ENCODE data around the gene PRRC2C.

The PRRC2C gene

DNA sequence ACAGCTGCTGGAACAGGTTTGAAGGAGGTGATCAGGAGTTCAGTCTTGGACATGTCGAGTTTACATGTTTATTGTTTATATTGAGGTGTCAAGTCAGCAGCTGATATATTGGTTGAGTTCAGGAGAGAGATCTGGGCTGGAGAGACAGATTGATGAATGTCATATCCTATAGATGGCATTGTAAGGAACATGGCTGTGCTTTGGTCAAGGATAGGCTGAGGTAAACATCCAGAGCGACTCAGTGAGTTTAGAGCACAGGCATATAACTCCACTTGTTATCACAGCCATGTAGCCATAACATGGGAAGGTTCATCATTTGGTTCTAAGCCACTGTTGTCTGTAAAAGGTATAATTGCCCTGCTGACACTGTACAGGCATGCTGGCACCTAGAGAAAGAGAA, 131.3 kb downstream of the PRRC2C start:
- Mint-ChIP-seq H3K9me3 (no peaks in the 10 kb centered on the region), H3K27me3 (ENCODE audit: low read depth) (no peaks in the 10 kb centered on the region), H3K4me1 (no peaks in the 10 kb centered on the region), H3K27ac (no peak overlapping the region), H3K4me3 (no peak overlapping the region), H3K36me3 (ENCODE audit: low read depth) (no peaks in the 10 kb centered on the region)
- no peak for TF ChIP-seq CTCF (IDR thresholded peaks at IDR 0.05; ENCODE audit: unreplicated experiment in 3 of 3)

DNA sequence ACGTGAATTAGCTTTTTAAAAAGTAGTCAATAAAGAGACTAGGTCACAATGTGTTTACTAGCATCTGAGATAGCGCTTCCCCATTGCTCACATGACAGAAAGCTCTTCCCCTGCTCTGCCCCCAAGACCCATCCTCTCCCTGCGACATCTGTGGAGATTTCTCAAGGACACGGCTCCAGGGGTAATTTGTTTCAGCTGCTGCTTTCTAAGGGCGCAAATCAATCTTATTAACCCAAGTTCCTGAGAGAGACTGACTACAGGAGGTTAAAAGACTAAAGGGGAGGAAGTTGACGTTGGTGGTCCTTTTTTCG, 136.8 kb downstream of the PRRC2C start, which contains the start of gene MYOCOS:
TSS of gene MYOCOS (plus strand) at position 92 of the 311 bp plus-strand sequence. CDS start 1,641 bp downstream, outside the sequence.
- TF ChIP-seq CTCF (IDR thresholded peaks at IDR 0.05; ENCODE audit: unreplicated experiment in 3 of 3): no peak
- Mint-ChIP-seq H3K27me3 (ENCODE audit: low read depth) (peaks cover 3% of the 10 kb centered on the region), H3K27ac (no peak within 1 kb of the TSS), H3K36me3 (ENCODE audit: low read depth) (no peaks in the 10 kb centered on the region), H3K9me3 (no peaks in the 10 kb centered on the region), H3K4me3 (no peak within 1 kb of the TSS), H3K4me1 (no peaks in the 10 kb centered on the region)

DNA sequence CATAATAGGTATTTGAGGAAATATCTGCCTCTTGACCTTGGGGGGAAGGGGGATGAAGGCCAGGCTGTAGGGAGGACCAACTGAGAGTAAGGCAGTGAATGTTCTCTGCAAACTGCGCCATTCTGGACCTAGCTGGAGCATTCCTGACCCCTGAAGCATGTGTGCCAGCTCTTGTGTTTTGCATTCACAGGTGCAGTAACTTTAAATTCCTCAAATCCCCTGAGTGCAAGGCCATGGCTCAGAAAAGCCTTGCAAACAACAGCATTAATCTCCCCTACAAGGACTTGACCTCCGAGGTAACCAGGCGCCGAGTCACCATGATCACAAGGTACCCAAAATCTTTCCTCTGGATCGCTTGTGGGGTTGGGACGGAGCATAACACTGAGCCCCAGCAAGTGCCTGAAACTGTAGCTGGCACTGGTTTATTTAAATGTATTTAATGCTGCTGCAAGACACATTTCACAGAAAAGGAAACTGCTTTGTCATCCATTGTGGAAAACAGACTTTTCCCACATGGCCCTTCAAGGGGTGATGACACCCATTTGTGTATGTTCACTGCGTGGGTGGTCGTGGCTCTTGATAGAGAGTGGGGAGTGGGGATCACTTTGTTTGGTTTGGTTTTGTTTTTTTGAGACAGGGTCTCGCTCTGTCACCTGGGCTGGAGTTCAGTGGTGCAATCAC, 138.5 kb downstream of the PRRC2C start:
- Mint-ChIP-seq H3K36me3 (ENCODE audit: low read depth) (no peaks in the 10 kb centered on the region), H3K4me3 (no peak overlapping the region), H3K27me3 (ENCODE audit: low read depth) (peaks cover 3% of the 10 kb centered on the region), H3K9me3 (no peaks in the 10 kb centered on the region), H3K27ac (no peak overlapping the region), H3K4me1 (no peaks in the 10 kb centered on the region)
- no peak for TF ChIP-seq CTCF (IDR thresholded peaks at IDR 0.05; ENCODE audit: unreplicated experiment in 3 of 3)

- TF ChIP-seq CTCF (IDR thresholded peaks at IDR 0.05; ENCODE audit: unreplicated experiment in 3 of 3): no peak
- Mint-ChIP-seq H3K27ac (no peak overlapping the region), H3K4me1 (no peaks in the 10 kb centered on the region), H3K4me3 (no peak overlapping the region), H3K36me3 (ENCODE audit: low read depth) (no peaks in the 10 kb centered on the region), H3K9me3 (peaks cover 3% of the 10 kb centered on the region), H3K27me3 (ENCODE audit: low read depth) (peaks cover 6% of the 10 kb centered on the region)
These were observed 139.9 kb downstream of the PRRC2C start for GRCh38 chr1:171625225-171625624.

- Mint-ChIP-seq H3K4me3 (no peak overlapping the region), H3K4me1 (no peaks in the 10 kb centered on the region), H3K9me3 (peaks cover 3% of the 10 kb centered on the region), H3K27me3 (ENCODE audit: low read depth) (peaks cover 14% of the 10 kb centered on the region), H3K27ac (no peak overlapping the region), H3K36me3 (ENCODE audit: low read depth) (no peaks in the 10 kb centered on the region)
- no peak for TF ChIP-seq CTCF (IDR thresholded peaks at IDR 0.05; ENCODE audit: unreplicated experiment in 3 of 3)
These were observed 141.7 kb downstream of the PRRC2C start for GRCh38 chr1:171627020-171627419.

- TF ChIP-seq CTCF (IDR thresholded peaks at IDR 0.05; ENCODE audit: unreplicated experiment in 3 of 3): no peak
- peaks cover 5% of the 10 kb centered on the region for H3K9me3 Mint-ChIP-seq
- no peaks in the 10 kb centered on the region for H3K36me3 Mint-ChIP-seq (ENCODE audit: low read depth)
- H3K4me3 Mint-ChIP-seq: no peak overlapping the region
- no peaks in the 10 kb centered on the region for H3K4me1 Mint-ChIP-seq
- H3K27me3 Mint-ChIP-seq (ENCODE audit: low read depth): peaks cover 20% of the 10 kb centered on the region
- H3K27ac Mint-ChIP-seq: no peak overlapping the region
These were observed 142.9 kb downstream of the PRRC2C start for GRCh38 chr1:171628225-171628624.

Data from nephron (organoid).